Measurements from ENCODE around the gene MYO9B. TPM values are rescaled to one million over a fixed set of nuclear protein-coding genes. Genes with fewer than 3 reads are reported as not detected.

MYO9B gene
- total and polyA plus RNA-seq, 2 of the 13 experiments (the other 11 are each of a cell fraction or from before 2014, with no cell fraction given) = 18.0 to 18.3 TPM

GRCh38 chr19:17097593-17098126, 22.1 kb downstream of the MYO9B start (continued):
- TF ChIP-seq SNAPC5 (CRISPR knock-in tag; IDR thresholded peaks at IDR 0.05; ENCODE audit: borderline replicate concordance) = no peak
- TF ChIP-seq KDM6A (CRISPR knock-in tag; IDR thresholded peaks at IDR 0.05; ENCODE audit: low read depth) = peak; percentile 48; the same call in 1 of the 2 replicates
- TF ChIP-seq GMEB2 (CRISPR knock-in tag; IDR thresholded peaks at IDR 0.05; ENCODE audit: low read depth) = no peak
- TF ChIP-seq WIZ (CRISPR knock-in tag; IDR thresholded peaks at IDR 0.05) = no peak
- TF ChIP-seq BRCA1 (CRISPR knock-in tag; IDR thresholded peaks at IDR 0.05) = no peak
- no peak for TF ChIP-seq ELF1 (CRISPR knock-in tag; IDR thresholded peaks at IDR 0.05)
- no peak for TF ChIP-seq SUZ12 (IDR thresholded peaks at IDR 0.05; ENCODE audit: low read depth, low read length)
- no peak for TF ChIP-seq ZNF446 (CRISPR knock-in tag; IDR thresholded peaks at IDR 0.05)
- TF ChIP-seq ATF3 (CRISPR knock-in tag; IDR thresholded peaks at IDR 0.05) = peak; percentile 81
- TF ChIP-seq DR1 (CRISPR knock-in tag; IDR thresholded peaks at IDR 0.05) = no peak
- no peak for TF ChIP-seq ZMYM4 (CRISPR knock-in tag; IDR thresholded peaks at IDR 0.05)
- TF ChIP-seq FOSL2 (CRISPR knock-in tag; IDR thresholded peaks at IDR 0.05) = peak; percentile 97
- no peak for TF ChIP-seq ZC3H4 (CRISPR knock-in tag; IDR thresholded peaks at IDR 0.05; ENCODE audit: borderline replicate concordance)
- no peak for TF ChIP-seq MED8 (CRISPR knock-in tag; IDR thresholded peaks at IDR 0.05; ENCODE audit: insufficient replicate concordance)
- TF ChIP-seq TBX2 (CRISPR knock-in tag; IDR thresholded peaks at IDR 0.05; ENCODE audit: borderline replicate concordance) = peak; percentile 58; the same call in 1 of the 2 replicates
- TF ChIP-seq HOMEZ (CRISPR knock-in tag; IDR thresholded peaks at IDR 0.05; ENCODE audit: low read depth) = peak; percentile 68; the same call in 1 of the 2 replicates
- no peak for TF ChIP-seq ZBTB42 (CRISPR knock-in tag; IDR thresholded peaks at IDR 0.05)
- peak; percentile 39; the same call in 1 of the 2 replicates for TF ChIP-seq ZNF792 (CRISPR knock-in tag; IDR thresholded peaks at IDR 0.05)
- 0 out of 4 replicates have a peak, but pooled peaks of 1 of the 2 experiments have one; percentile 33 for TF ChIP-seq HMGXB4 (CRISPR knock-in tag; IDR thresholded peaks at IDR 0.05; ENCODE audit: borderline replicate concordance in 1 of 2, low read depth in 1 of 2)
- no peak for TF ChIP-seq ZFYVE20 (CRISPR knock-in tag; IDR thresholded peaks at IDR 0.05; ENCODE audit: borderline replicate concordance, low read depth)
- peak; percentile 98 for TF ChIP-seq MAFF (IDR thresholded peaks at IDR 0.05; ENCODE audit: low read depth, low read length)
- no peak for TF ChIP-seq HOXA9 (CRISPR knock-in tag; IDR thresholded peaks at IDR 0.05; ENCODE audit: borderline replicate concordance)
- TF ChIP-seq FOXA1 (IDR thresholded peaks at IDR 0.05) = no peak
- TF ChIP-seq FOXA1 (CRISPR knock-in tag; IDR thresholded peaks at IDR 0.05) = 0 out of 2 replicates have a peak, but pooled peaks have one; percentile 34
- TF ChIP-seq NFKBIZ (CRISPR knock-in tag; IDR thresholded peaks at IDR 0.05) = no peak
- no peak for TF ChIP-seq STAG1 (CRISPR knock-in tag; IDR thresholded peaks at IDR 0.05)
- peak; percentile 80 for TF ChIP-seq MIER3 (CRISPR knock-in tag; IDR thresholded peaks at IDR 0.05; ENCODE audit: borderline replicate concordance)
- no peak for TF ChIP-seq ZNF850 (CRISPR knock-in tag; conservative IDR thresholded peaks at IDR 0.05)
- TF ChIP-seq KLF6 (CRISPR knock-in tag; IDR thresholded peaks at IDR 0.05) = no peak
